HG02678 (cell line): ENCODE measurements around the gene CHMP2A.
A peak's percentile ranks its signal among the peaks of the same experiment; 100 is the strongest.
"Not testable (repeated sequence)": the region's sequence is repeated elsewhere in the genome, so short reads cannot be mapped to it uniquely, and the experiment has no call there.

ENCODE experiments used
- ATAC-seq: cut with Tn5 transposase; IDR thresholded peaks from one replicate; pipeline ENCODE4 v1.9.1; 2021; ENCODE audit warnings: mild to moderate bottlenecking, moderate library complexity; ENCODE audit not compliant: unreplicated experiment

Gene CHMP2A

DNA sequence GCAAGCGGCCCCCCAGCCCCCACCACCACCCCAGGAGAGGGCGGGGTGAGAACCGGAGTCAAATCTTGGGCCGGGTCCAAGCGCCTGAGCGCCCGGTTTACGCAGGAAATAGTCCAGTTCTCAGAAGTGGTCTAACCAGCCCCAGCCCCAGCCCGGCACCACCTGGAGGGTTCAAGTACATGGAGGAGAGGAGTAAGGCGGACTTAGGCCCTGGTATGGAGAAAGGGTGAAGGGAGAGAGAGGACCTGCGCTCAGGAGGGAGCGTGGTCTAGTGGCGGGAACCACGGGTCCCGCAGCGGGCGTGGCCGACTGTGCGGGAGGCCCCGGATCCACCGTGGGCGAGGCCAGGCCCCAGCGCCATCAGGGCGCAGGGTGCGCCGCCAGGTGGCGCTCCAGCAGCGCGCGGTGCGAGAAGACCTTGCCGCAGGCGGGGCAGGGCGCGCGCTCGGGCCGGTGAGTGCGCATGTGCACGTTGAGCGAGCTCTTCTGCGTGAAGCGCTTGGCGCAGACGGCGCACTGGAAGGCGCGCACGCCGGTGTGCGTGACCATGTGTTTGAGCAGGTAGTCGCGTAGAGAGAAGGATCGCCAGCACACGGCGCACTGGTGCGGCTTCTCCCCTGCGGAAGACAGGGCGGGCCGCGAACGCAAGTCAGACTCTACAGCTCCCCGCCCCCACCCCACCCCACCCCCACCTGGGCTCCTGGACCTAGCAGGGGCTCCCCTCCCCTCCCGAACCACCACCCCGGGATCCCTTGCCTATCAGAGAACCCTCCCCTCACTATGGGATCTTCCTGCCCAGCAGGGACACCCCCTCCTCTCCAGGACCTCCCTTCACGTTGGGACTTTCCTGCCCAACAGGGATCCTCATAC, 41.0 kb downstream of the CHMP2A start:
- ATAC-seq: peak; percentile 80

DNA sequence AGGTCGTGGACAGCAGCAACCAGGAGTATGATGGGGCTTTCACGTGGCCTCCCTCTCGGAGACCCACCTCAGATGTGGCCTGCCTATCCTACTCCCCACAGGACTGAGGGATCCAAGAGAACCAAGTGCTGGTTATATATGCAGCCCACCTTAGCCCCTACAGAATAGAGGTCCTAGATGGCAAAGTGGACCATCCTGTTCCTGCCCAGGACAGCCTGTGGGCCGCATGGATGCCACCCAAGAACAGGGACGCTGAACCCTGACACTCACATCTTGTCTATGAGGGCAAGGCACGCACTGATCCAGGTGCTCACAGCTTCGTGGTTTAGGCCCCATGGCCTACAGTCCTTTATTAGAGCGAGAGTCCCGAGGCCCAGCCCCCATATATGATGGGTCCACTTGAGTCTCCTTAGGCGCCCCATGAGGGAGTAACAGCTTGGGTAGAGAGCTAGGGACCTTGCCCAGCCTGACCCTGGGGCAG, 41.7 kb downstream of the CHMP2A start:
- no peak for ATAC-seq

DNA sequence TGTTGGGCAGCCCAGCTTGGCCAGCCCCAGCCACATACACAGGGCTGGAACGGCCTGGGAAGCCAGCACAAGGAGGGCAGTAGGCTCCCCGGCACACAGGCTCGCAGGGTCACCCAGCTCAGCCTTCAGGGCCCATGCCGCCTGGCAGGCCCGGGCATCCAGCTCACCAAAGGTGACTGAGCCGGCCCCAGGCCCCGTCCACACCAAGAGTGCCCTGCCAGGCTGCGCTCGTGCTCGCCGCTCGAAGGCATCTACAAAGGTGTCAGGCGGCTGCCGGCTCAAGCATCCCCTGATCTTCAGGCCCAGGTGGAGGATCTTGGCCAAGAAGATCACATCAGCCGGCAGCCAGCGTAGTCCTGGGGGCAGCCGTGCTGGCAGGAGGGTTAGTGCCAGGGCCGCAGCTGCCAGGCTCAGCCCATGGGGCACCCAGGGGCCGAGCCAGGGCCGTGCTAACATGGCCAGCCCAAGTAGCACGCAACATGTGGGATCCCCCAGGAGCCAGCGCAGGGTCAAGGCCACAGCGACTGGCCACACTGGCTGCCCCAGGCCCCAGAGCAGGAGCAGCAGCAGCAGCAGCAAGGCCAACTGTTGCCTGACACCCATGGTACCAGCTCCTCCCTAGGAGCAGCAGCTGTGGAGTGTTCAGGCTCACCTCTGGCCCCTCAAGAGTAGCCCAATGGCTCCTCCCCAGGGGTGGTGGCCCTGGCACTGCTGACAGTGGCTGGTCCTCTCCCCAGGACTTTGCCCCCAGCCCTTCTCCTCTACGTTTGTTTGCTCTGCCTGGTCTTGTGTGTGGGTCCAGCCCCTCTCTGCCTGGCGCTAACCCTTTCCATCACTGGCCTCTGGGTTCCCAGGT, 43.3 kb downstream of the CHMP2A start, which contains the start of gene SLC27A5:
TSS of gene SLC27A5 (minus strand) at position 640 of the 856 bp plus-strand sequence. CDS start at position 603, 37 bp downstream.
- no peak for ATAC-seq

DNA sequence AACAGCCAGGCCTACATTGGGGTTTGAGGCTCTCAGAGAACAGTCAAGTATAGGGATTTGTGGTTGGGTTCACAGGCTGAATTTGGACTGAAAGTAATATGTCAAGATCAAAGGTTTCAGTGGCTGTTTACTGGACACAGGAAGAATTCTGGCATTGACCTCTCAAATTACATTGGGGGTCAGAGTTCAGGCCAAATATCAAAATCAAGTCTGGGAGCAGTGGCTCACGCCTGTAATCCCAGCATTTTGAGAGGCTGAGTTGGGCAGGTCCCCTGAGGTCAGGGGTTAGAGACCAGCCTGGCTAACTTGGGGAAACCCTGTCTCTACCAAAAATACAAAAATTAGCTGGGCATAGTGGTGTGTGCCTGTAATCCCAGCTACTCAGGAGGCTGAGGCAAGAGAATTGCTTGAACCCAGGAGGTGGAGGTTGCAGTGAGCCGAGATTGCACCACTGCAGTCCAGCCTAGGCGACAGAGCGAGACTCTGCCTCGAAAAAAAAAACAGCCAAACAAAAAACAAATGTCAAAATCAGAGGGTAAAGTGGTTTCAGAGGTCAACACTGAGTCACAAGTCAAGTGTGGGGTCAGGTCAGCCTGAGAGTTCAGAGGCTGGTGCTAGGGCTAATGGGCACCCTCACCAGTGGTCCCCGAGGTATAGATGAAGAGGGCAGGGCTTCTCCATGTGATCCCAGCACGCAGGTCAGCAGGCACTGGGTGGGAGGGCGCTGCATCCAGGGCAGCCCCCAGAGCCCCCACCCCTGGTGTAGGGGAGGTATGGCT, 44.6 kb downstream of the CHMP2A start:
- no peak for ATAC-seq

DNA sequence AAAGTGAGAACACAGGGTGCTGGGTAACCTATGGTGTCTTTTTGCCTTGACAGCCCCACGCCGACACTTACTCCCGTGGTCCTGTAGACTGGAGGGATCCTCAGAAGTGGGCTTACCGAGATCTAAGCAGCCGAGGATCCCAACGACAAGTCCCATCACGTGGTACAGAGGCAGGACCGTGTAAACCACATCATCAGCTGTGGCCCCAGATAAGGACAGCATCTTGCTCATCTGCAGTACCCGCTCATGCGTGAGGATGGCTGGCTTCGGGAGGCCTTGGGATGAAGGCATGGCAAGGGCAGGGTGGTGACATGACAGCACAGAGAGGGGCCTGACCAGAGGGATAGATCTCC, 45.2 kb downstream of the CHMP2A start:
- no peak for ATAC-seq

DNA sequence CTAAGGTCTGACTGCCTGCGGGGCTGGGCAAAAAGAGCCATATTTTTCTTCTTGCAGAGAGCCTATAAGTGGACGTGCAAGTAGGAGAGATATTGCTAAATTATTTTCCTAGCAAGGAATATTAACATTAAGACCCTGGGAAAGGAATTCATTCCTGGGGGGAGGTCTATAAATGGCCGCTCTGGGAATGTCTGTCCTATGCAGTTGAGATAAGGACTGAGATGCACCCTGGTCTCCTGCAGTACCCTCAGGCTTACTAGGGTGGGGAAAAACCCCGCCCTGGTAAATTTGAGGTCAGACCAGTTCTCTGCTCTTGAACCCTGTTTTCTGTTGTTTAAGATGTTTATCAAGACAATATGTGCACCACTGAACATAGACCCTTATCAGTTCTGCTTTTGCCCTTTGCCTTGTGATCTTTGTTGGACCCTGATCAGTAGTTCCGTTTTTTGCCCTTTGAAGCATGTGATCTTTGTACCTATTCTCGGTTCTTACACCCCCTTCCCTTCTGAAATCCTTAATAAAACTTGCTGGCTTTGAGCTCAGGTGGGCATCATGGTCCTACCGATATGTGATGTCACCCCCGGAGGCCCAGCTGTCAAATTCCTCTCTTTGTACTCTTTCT, 47.2 kb downstream of the CHMP2A start:
- not testable (repeated sequence) for ATAC-seq
